Measurements from ENCODE around the gene MED13L. TPM values are rescaled to one million over a fixed set of nuclear protein-coding genes. Genes with fewer than 3 reads are reported as not detected.

Gene MED13L
- total RNA-seq, 1 experiment from 2014 or later, result 80.5 TPM

- TF ChIP-seq CDX4 (CRISPR knock-in tag; IDR thresholded peaks at IDR 0.05; ENCODE audit: borderline replicate concordance), result no peak
- no peak for TF ChIP-seq GABPB1 (CRISPR knock-in tag; IDR thresholded peaks at IDR 0.05)
Measured at GRCh38 chr12:116048879-116049278, 228.6 kb downstream of the MED13L start (continued).

DNA sequence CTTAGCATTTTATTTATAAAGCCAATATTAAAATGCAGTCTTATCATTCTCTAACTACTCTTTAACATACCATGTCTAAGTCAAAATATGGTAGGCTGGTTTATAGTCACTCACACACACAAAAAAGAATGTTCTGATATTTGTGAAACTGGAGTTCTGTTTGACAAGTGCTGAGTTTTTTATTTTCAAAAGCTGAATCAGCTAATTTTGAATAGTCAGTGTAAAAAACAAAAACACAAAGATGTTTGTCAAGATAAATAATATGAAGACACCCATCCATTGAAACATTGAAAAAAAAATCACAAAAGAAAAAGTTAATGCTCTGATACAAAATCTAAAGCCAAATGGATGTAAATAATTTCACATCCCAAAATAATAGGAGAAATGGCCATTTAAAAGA, 231.5 kb downstream of the MED13L start:
- ChIA-PET POLR2A (interaction anchor here (0.6 kb wide), 1 partner anchor 203 kb away, joined by 3 read pairs; no protein-coding TSS in a partner anchor), CTCF (no interaction called here)
- Mint-ChIP-seq H3K36me3 (no peaks in the 10 kb centered on the region), H3K27ac (no peak overlapping the region), H3K4me3 (no peak overlapping the region), H3K9me3 (no peaks in the 10 kb centered on the region), H3K27me3 (ENCODE audit: low read depth) (no peaks in the 10 kb centered on the region), H3K4me1 (peaks cover 8% of the 10 kb centered on the region; the same call in 1 of the 2 replicates)
- ATAC-seq (no peak), DNase-seq (ENCODE audit: low spot score) (no peak)
- TF ChIP-seq CREM (CRISPR knock-in tag; IDR thresholded peaks at IDR 0.05) (no peak), ZNF423 (CRISPR knock-in tag; IDR thresholded peaks at IDR 0.05) (no peak), USF2 (CRISPR knock-in tag; IDR thresholded peaks at IDR 0.05) (no peak), NR3C1 (CRISPR knock-in tag; conservative IDR thresholded peaks at IDR 0.05; ENCODE audit: low read depth) (no peak), NR1H2 (CRISPR knock-in tag; IDR thresholded peaks at IDR 0.05) (no peak), HMGXB4 (CRISPR knock-in tag; IDR thresholded peaks at IDR 0.05) (no peak), IRF2 (CRISPR knock-in tag; IDR thresholded peaks at IDR 0.05; ENCODE audit: borderline replicate concordance, low read depth) (no peak), CDX4 (CRISPR knock-in tag; IDR thresholded peaks at IDR 0.05; ENCODE audit: borderline replicate concordance) (no peak), RORB (CRISPR knock-in tag; IDR thresholded peaks at IDR 0.05) (no peak), ELF4 (CRISPR knock-in tag; IDR thresholded peaks at IDR 0.05; ENCODE audit: low read depth) (no peak), CTCF (IDR thresholded peaks at IDR 0.05) (no peak)
- TF ChIP-seq, protein P1, sequence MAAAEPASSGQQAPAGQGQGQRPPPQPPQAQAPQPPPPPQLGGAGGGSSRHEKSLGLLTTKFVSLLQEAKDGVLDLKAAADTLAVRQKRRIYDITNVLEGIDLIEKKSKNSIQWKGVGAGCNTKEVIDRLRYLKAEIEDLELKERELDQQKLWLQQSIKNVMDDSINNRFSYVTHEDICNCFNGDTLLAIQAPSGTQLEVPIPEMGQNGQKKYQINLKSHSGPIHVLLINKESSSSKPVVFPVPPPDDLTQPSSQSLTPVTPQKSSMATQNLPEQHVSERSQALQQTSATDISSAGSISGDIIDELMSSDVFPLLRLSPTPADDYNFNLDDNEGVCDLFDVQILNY (CRISPR knock-in tag; IDR thresholded peaks at IDR 0.05), result no peak
- TF ChIP-seq, protein P2, sequence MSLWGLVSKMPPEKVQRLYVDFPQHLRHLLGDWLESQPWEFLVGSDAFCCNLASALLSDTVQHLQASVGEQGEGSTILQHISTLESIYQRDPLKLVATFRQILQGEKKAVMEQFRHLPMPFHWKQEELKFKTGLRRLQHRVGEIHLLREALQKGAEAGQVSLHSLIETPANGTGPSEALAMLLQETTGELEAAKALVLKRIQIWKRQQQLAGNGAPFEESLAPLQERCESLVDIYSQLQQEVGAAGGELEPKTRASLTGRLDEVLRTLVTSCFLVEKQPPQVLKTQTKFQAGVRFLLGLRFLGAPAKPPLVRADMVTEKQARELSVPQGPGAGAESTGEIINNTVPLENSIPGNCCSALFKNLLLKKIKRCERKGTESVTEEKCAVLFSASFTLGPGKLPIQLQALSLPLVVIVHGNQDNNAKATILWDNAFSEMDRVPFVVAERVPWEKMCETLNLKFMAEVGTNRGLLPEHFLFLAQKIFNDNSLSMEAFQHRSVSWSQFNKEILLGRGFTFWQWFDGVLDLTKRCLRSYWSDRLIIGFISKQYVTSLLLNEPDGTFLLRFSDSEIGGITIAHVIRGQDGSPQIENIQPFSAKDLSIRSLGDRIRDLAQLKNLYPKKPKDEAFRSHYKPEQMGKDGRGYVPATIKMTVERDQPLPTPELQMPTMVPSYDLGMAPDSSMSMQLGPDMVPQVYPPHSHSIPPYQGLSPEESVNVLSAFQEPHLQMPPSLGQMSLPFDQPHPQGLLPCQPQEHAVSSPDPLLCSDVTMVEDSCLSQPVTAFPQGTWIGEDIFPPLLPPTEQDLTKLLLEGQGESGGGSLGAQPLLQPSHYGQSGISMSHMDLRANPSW (CRISPR knock-in tag; conservative IDR thresholded peaks at IDR 0.05; ENCODE audit: low read depth), result no peak
- TF ChIP-seq, protein P3, sequence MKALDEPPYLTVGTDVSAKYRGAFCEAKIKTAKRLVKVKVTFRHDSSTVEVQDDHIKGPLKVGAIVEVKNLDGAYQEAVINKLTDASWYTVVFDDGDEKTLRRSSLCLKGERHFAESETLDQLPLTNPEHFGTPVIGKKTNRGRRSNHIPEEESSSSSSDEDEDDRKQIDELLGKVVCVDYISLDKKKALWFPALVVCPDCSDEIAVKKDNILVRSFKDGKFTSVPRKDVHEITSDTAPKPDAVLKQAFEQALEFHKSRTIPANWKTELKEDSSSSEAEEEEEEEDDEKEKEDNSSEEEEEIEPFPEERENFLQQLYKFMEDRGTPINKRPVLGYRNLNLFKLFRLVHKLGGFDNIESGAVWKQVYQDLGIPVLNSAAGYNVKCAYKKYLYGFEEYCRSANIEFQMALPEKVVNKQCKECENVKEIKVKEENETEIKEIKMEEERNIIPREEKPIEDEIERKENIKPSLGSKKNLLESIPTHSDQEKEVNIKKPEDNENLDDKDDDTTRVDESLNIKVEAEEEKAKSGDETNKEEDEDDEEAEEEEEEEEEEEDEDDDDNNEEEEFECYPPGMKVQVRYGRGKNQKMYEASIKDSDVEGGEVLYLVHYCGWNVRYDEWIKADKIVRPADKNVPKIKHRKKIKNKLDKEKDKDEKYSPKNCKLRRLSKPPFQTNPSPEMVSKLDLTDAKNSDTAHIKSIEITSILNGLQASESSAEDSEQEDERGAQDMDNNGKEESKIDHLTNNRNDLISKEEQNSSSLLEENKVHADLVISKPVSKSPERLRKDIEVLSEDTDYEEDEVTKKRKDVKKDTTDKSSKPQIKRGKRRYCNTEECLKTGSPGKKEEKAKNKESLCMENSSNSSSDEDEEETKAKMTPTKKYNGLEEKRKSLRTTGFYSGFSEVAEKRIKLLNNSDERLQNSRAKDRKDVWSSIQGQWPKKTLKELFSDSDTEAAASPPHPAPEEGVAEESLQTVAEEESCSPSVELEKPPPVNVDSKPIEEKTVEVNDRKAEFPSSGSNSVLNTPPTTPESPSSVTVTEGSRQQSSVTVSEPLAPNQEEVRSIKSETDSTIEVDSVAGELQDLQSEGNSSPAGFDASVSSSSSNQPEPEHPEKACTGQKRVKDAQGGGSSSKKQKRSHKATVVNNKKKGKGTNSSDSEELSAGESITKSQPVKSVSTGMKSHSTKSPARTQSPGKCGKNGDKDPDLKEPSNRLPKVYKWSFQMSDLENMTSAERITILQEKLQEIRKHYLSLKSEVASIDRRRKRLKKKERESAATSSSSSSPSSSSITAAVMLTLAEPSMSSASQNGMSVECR (CRISPR knock-in tag; IDR thresholded peaks at IDR 0.05; ENCODE audit: borderline replicate concordance), result no peak
- TF ChIP-seq, protein P4, sequence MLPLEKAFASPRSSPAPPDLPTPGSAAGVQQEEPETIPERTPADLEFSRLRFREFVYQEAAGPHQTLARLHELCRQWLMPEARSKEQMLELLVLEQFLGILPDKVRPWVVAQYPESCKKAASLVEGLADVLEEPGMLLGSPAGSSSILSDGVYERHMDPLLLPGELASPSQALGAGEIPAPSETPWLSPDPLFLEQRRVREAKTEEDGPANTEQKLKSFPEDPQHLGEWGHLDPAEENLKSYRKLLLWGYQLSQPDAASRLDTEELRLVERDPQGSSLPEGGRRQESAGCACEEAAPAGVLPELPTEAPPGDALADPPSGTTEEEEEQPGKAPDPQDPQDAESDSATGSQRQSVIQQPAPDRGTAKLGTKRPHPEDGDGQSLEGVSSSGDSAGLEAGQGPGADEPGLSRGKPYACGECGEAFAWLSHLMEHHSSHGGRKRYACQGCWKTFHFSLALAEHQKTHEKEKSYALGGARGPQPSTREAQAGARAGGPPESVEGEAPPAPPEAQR (CRISPR knock-in tag; IDR thresholded peaks at IDR 0.05), result no peak

Measured in WTC11 (cell line).